Fibroblast of the aortic adventitia (primary cell): ENCODE measurements around the gene ECD. TPM values are rescaled to one million over a fixed set of nuclear protein-coding genes. Genes with fewer than 3 reads are reported as not detected.
A peak's percentile ranks its signal among the peaks of the same experiment; 100 is the strongest.

Experiments used
- DNase-seq: peaks from one replicate; pipeline ENCODE4 v3.0.0-alpha.2; 2010; ENCODE audit warnings: low read depth
- H3K4me3 ChIP-seq: 2 replicates; pipeline ENCODE4 v1.5.1; 2011; ENCODE audit warnings: low read depth, mild to moderate bottlenecking, control low read depth, low read length, moderate library complexity
- CTCF ChIP-seq: IDR thresholded peaks from 2 replicates; pipeline ENCODE4 v1.5.1; 2011; ENCODE audit warnings: mild to moderate bottlenecking, low read length, control low read depth, inconsistent platforms; ENCODE audit not compliant: insufficient read depth
- total RNA-seq: library from RNA; depleted of rRNA; stranded (reverse); fragments of >200 nt; gene quantifications from 2 replicates; pipeline ENCODE4 v1.2.3, GENCODE V29; 2012; ENCODE audit warnings: low replicate concordance

The ECD gene
- total RNA-seq = 24.0 and 33.3 TPM in 2 replicates

- no peak for TF ChIP-seq CTCF
These were observed at the start of gene ECD, which contains the start of gene FAM149B1 for GRCh38 chr10:73167783-73168464. TSS of gene ECD (minus strand) at chr10:73168008. CDS start at chr10:73163937, 4,071 bp downstream. TSS of gene FAM149B1 (plus strand) at chr10:73168119. CDS start at chr10:73168340, 221 bp downstream.

GRCh38 chr10:73215749-73216148, 47.9 kb upstream of the ECD start:
- no peak for TF ChIP-seq CTCF
- H3K4me3 ChIP-seq = no peak overlapping the region
- DNase-seq = no peak

More at GRCh38 chr10:73167783-73168464, at the start of gene ECD, which contains the start of gene FAM149B1:
- DNase-seq = peak; percentile 93
- H3K4me3 ChIP-seq = peak within 1 kb of the TSS; percentile 71

GRCh38 chr10:73211106-73211811, 43.5 kb upstream of the ECD start:
- no peak for DNase-seq
- TF ChIP-seq CTCF = no peak
- no peak overlapping the region for H3K4me3 ChIP-seq

- TF ChIP-seq CTCF = no peak
- DNase-seq = no peak
- no peak overlapping the region for H3K4me3 ChIP-seq
These were observed 42.7 kb upstream of the ECD start for GRCh38 chr10:73210395-73211105.

GRCh38 chr10:73209705-73210104, 41.9 kb upstream of the ECD start:
- no peak overlapping the region for H3K4me3 ChIP-seq
- no peak for TF ChIP-seq CTCF
- DNase-seq = peak; percentile 59

- TF ChIP-seq CTCF = no peak
- H3K4me3 ChIP-seq = no peak overlapping the region
- DNase-seq = peak; percentile 25
These were observed 40.1 kb upstream of the ECD start for GRCh38 chr10:73207883-73208282.
